Activated gamma-delta T cell treated with anti-CD3 and anti-CD28 coated beads, Interleukin-2, amount 50 U/mL, for 16 hours (primary cell): ENCODE results near the gene SAMD4A.
"Not testable (repeated sequence)": the region's sequence is repeated elsewhere in the genome, so short reads cannot be mapped to it uniquely, and the experiment has no call there.

ENCODE experiments used
- DNase-seq: peaks from one replicate; pipeline ENCODE4 v3.0.0-alpha.2; 2020; ENCODE audit warnings: low read depth

The SAMD4A gene

DNA sequence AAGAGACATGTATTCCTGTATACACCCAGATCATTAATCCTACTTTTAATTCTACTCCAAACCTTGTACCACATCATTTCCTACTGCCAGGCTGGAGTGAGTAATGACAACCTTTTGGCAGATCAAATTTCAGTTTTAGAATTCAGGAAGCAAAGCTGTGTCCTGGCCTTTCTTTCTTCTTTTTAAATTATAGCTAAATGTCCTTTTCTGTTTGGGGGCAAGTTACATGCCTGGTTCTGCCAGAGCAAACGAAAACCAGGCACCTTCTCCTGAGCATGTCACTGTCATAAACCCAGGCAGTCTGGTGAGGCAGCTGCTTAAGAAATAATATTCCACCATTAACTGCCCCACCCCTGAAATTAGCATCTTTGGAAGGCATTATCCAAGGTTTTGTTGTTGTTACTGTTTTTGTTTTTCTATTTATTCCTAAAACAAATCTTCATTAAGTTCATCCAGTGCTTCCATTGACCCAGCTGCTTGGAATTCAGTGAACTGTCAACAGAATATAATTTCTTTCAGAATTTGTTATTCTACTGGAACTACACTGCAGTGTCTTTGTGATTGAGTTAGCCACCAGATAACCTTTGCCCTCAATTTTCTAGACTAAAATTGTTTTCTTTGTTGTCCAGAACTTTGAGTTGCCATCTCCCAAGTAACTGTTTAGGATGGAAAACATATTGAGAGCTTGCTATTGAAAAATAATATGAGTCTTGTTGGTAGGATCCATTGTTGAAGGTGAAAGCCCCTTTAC lies 33.2 kb downstream of the SAMD4A start:
- DNase-seq = no peak

- no peak for DNase-seq
These were observed 33.8 kb downstream of the SAMD4A start for GRCh38 chr14:54600717-54601109.

DNA sequence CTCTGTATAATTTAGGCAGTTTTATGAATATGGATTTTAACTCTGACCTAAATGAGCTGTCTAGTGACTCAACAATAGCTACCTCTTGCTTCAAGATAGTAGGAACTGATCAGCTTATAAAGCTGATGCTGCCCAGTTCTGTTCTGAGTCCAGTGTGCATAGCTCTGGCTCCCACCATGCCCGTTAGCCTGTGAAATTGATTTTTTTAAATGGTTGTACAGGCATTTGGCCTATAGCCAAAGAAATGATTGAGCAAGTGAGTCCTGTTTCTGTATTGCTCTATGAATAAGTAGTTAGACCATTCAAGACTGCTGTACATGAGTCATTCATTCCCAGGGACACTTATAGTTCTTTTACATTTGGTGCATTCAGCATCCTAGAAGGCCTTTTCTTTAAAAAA lies 36.4 kb downstream of the SAMD4A start:
- no peak for DNase-seq

DNA sequence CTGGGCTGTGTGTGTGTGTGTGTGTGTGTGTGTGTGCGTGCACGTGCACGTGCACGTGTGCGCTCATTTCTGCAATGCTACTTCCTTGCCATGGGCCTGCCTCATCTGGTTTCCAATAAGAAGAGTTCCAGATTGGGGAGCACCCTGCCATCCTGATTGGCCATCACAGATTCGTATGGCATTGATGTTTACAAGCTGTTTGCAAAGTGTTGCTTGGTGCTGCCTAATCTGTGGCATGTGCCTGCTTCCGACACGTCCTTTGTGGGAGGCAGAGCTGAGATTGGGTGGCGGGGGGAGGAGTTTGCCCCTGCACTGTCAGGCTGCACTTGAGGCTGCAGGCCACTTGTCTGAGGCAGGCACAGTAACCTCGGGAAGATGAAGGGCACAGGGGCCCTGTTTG lies 39.2 kb downstream of the SAMD4A start:
- no peak for DNase-seq

DNA sequence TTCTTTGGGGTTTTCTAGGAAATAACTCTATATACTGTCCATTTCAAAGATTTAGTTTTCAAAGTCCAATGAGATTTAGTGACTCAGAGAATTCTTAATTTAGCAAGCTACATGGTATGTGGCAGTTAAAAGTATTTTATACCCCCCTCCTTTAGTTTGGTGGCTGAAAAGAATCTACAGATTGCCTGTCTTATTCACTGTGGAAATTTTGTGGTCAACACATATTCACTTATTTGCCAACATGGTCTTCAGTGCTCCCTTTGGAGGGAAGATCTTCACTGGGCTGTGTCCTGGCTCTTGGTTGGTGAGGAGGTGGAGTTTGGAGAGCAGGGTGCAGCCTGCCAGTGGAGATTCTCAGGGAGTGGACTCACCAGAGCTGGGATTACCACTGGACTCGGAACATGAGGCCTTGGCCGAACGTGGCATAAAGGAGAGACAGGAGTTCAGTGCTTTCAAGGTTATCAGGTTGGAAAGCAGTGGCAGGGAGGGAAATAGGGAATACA lies 39.8 kb downstream of the SAMD4A start:
- DNase-seq = no peak

GRCh38 chr14:54609576-54609975 lies 42.6 kb downstream of the SAMD4A start:
- no peak for DNase-seq

DNA sequence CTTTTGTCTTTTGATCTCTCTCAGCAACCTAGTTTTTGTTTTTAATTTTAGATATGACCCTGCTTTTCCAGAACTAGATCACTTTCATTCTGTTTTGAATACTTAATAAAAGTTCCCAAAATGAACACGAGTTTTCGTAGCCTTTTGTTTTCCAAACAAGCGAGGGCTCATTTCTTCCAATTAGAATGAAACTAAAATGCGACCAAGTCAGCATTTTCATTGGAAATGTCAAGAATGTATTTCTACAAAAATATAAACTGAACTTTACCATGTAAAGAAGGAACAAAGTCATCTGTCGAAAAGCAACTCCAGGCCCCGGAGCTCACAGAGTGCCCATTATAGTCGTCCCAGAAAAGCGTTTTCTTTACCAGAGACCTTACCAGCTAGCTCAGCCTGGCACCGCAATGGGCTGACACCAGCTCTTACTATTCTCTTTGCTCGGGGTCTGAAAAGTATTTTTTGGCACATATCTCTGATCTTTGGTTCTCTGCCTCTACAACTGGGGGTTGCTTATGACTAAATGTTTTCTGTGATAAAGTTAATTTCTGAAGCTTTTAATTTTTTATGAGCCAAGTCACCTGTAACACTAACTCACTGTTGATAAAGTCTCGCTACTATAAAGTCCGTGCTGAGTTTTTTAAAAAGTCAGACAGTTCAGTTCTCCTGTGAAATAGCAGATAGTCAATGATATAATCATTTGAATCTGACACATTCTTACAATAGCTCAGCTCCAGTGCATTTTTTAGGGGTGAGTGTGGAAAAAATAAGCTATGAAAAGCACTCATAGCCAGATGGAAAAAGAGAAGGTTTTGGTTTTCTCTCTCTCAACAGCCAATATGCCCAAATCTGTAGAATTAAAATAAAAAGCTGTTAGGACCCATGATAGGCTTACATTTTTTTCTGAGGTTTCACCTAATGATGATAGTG lies 43.4 kb downstream of the SAMD4A start:
- no peak for DNase-seq

- no peak for DNase-seq
These were observed 47.4 kb downstream of the SAMD4A start for GRCh38 chr14:54614296-54614695.

DNA sequence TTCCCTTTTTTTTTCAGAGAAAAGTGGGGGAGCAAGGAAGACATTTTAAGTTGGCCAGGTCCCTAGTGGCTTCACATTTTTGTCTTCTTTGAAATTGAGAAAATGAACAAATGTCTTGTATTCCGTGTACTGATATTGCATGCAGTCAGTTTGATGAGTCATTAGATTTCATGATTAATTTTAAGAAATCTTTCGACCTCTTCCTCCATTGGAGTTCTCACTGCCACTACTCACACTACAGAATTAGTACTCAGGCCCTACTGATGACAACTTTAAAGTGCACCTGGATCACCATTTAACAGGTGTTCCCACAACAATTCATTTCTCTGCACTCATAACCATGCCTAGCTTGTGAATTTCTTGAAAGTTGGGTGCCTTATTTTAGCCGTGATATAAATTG lies 50.5 kb downstream of the SAMD4A start:
- DNase-seq = no peak

GRCh38 chr14:54621686-54622085 lies 54.8 kb downstream of the SAMD4A start:
- DNase-seq = no peak

- no peak for DNase-seq
These were observed 55.4 kb downstream of the SAMD4A start for GRCh38 chr14:54622192-54622958.

DNA sequence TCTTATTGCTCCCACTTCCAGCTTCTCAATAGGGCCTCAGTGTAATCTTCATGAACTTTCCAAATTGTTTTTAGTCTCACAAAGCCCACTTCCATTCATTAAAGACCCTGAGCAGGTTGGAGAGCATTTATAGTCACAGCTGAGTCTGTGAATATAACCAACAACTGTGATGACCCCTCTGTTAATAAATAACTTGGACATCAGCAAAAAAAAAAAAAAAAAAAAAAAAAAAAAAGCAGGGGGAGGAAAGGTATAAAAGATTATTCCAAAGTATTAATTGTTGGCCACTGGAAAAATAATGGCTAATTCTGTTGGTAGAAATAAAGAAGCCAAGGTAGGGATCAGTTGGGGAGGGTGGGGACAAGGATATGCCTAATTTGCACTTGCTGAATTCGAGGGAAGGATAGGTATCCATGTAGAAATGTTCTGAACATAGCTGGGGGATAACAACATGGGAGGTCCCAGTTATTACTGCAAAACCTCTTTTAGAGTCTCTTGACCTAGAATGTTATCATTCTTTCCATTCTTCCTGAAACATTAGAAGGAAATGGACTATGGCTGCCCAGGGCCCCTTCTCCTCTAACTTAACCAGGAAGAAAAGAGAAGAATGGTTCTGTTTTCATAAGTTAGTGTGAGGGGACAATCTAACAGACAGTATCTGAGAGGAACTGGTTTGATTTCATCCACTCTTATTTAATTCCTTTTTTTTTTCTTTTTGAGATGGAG lies 56.5 kb downstream of the SAMD4A start:
- DNase-seq = no peak

DNA sequence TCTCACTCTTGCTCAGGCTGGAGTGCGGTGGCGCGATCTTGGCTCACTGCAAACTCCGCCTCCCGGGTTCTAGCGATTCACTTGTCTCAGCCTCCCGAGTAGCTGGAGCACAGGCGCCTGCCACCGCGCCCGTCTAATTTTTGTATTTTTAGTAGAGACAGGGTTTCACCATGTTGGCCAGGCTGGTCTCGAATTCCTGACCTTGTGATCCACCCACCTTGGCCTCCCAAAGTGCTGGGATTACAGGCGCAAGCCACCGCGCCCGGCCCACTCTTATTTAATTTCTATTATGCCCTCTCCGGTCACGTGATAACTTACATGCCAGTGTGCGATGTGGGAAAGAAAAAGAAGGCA lies 57.1 kb downstream of the SAMD4A start:
- not testable (repeated sequence) for DNase-seq

DNA sequence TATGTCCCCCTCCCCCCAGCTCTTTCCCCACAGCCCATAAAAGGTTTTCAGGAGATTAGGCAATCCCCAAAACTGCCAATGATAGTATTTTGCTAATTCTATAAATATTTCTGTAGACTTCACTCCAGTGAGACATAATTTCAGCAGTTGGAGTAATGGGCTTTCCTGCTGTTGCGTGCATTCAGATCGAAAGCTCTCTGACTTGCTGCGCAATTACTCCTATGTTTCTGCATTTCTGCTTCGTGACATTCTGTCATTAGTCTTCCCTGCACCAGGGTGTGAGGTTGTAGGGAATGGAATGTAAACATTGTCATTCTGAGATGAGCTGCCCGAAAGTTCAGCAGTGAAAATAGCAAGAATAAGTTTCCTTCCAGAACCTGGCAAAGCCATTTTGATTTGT lies 58.2 kb downstream of the SAMD4A start:
- no peak for DNase-seq

- DNase-seq = no peak
These were observed 60.3 kb downstream of the SAMD4A start for GRCh38 chr14:54627219-54627539.

DNA sequence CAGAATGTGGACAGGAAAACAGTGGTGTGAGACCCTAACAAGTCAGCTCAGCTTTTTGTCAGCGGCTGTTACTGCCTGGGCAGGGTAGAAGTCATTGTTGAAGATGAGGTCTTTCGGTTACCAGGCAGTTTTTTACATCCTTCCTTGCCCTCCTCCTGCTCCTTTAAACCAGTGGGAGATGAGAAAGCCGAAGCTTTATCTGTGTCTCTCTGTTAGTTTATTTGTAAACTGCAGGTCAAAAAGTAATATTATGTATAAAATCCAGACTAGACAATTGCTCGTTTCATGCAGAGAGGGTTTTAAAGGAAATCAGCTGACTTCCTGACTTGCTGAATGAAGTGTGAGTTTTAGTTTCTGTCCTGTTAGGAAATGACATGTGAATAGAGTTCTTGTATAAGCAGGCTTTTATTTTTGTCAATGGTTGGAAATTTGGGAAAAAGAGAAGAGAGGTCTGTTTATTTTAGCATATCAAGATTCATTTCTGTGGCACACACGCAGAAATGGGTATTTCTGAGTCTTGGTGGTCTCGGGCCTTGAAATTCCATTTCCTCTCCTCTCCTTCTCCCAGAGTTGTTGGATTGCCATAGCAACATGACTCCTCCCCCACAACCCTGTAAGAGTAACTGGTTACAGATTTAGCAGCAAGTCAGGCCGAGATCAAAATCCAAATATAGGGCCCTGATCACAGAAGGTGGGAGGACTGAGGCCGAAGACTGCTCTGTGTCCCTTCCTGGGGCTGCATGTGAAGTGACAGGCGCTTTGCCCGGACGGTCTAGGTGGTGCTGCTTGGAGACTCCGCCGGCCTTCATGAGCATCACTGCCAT lies 60.8 kb downstream of the SAMD4A start:
- DNase-seq = no peak

- no peak for DNase-seq
These were observed 62.3 kb downstream of the SAMD4A start for GRCh38 chr14:54629183-54629582.

GRCh38 chr14:54629635-54630360 lies 62.9 kb downstream of the SAMD4A start:
- DNase-seq = no peak

GRCh38 chr14:54631016-54631415 lies 64.1 kb downstream of the SAMD4A start:
- no peak for DNase-seq

DNA sequence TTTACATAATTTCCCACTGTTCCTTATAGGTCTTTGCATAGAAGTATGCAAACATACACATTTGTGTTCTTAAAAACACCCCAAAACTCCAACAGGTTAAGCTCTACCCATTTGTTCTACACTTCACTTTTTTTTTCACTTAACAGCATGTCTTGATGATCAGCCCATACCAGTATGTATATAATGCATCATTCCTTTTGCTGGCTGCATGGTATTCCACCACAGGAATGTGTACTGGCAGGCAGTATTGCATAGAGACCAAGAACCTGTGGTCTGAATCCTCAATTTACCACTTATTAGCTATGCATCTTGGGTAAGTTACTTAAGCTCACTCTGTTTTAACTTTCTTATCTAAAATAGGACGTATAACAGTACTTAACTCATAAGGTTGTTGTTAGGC lies 65.5 kb downstream of the SAMD4A start:
- DNase-seq = no peak
